HEK293 (cell line): ENCODE data around the gene SMARCA2.

Experiments
- CTCF ChIA-PET: fragments of 350-600 bp; formaldehyde crosslinking; extraction: SDS; loops from one replicate; lab custom pipeline; 2021; ENCODE audit warnings: antibody characterized with exemption; lab: Yijun Ruan, JAX
- POLR2A ChIA-PET: fragments of 300-600 bp; formaldehyde crosslinking; extraction: SDS; loops from one replicate; lab custom pipeline; 2020; ENCODE audit warnings: antibody characterized with exemption, inconsistent platforms; lab: Yijun Ruan, JAX
- H3K27ac ChIP-seq: fragments of 200-500 bp; sonication (Bioruptor generic); 2 replicates; pipeline ENCODE4 v1.5.1; 2014; ENCODE audit warnings: low read depth, low read length, control low read depth, inconsistent platforms; ENCODE audit errors: extremely low read depth
- H3K36me3 ChIP-seq, 2 experiments: fragments of 200-500 bp in 1 of 2; sonication (Bioruptor generic) in 1 of 2; 1 replicate in 1 of 2; 2 replicates in 1 of 2; pipeline ENCODE4 v1.5.1; 2014 to 2017; ENCODE audit warnings: inconsistent platforms in 2 of 2, low read length in 2 of 2; ENCODE audit not compliant: control insufficient read depth in 2 of 2, insufficient read depth in 1 of 2
- H3K4me1 ChIP-seq: fragments of 200-500 bp; sonication (Bioruptor generic); 2 replicates; pipeline ENCODE4 v1.5.1; 2014; ENCODE audit warnings: mild to moderate bottlenecking, low read length, inconsistent platforms; ENCODE audit not compliant: control insufficient read depth, insufficient read depth
- H3K4me3 ChIP-seq: 2 replicates; pipeline ENCODE4 v1.5.1; 2011; ENCODE audit warnings: low read depth, mild to moderate bottlenecking, control low read depth, low read length, moderate library complexity
- H3K9me3 ChIP-seq: fragments of 200-500 bp; sonication (Bioruptor generic); 2 replicates; pipeline ENCODE4 v1.5.1; 2014; ENCODE audit warnings: low read depth, low read length, inconsistent platforms; ENCODE audit not compliant: control insufficient read depth, insufficient read depth
- SCRT2 ChIP-seq: fragments of 450-650 bp; formaldehyde crosslinking; IDR thresholded peaks from 2 replicates; pipeline ENCODE4 v1.5.1; 2016; ENCODE audit warnings: missing biosample characterization, missing genetic modification characterization
- ZNF16 ChIP-seq: fragments of 450-650 bp; formaldehyde crosslinking; IDR thresholded peaks from 2 replicates; pipeline ENCODE4 v1.5.1; 2016; ENCODE audit warnings: low read depth, missing biosample characterization, missing genetic modification characterization
- ZNF19 ChIP-seq: fragments of 450-650 bp; formaldehyde crosslinking; IDR thresholded peaks from 2 replicates; pipeline ENCODE4; 2016; ENCODE audit warnings: missing biosample characterization, missing genetic modification characterization, low read depth
- ZNF324 ChIP-seq: fragments of 450-650 bp; formaldehyde crosslinking; IDR thresholded peaks from 2 replicates; pipeline ENCODE4 v1.5.1; 2016; ENCODE audit warnings: missing biosample characterization, missing genetic modification characterization
- ZNF341 ChIP-seq: fragments of 450-650 bp; formaldehyde crosslinking; IDR thresholded peaks from 2 replicates; pipeline ENCODE4; 2016; ENCODE audit warnings: low read depth, missing biosample characterization, missing genetic modification characterization
- ZNF350 ChIP-seq: fragments of 450-650 bp; formaldehyde crosslinking; IDR thresholded peaks from 2 replicates; pipeline ENCODE4 v1.5.0; 2017; ENCODE audit warnings: missing biosample characterization, mild to moderate bottlenecking, missing genetic modification characterization
- ZNF514 ChIP-seq: fragments of 450-650 bp; formaldehyde crosslinking; IDR thresholded peaks from 2 replicates; pipeline ENCODE4 v1.5.1; 2016; ENCODE audit warnings: missing biosample characterization, missing genetic modification characterization
- ZNF571 ChIP-seq: fragments of 450-650 bp; formaldehyde crosslinking; IDR thresholded peaks from 2 replicates; pipeline ENCODE4 v1.5.0; 2017; ENCODE audit warnings: missing biosample characterization, missing genetic modification characterization
- ZNF692 ChIP-seq: fragments of 450-650 bp; formaldehyde crosslinking; IDR thresholded peaks from 2 replicates; pipeline ENCODE4 v1.5.1; 2016; ENCODE audit warnings: missing biosample characterization, missing genetic modification characterization
- ZNF777 ChIP-seq: fragments of 450-650 bp; formaldehyde crosslinking; IDR thresholded peaks from 2 replicates; pipeline ENCODE4 v1.5.1; 2017; ENCODE audit warnings: missing biosample characterization, missing genetic modification characterization, borderline replicate concordance
- ZSCAN18 ChIP-seq: fragments of 450-650 bp; formaldehyde crosslinking; IDR thresholded peaks from 2 replicates; pipeline ENCODE4 v1.5.1; 2016; ENCODE audit warnings: missing biosample characterization, missing genetic modification characterization
- TF ChIP-seq, protein P1 (sequence below): fragments of 450-650 bp; formaldehyde crosslinking; IDR thresholded peaks from 2 replicates; pipeline ENCODE4 v1.5.1; 2016; ENCODE audit warnings: missing biosample characterization, missing genetic modification characterization
- TF ChIP-seq, protein P2 (sequence below): fragments of 450-650 bp; formaldehyde crosslinking; IDR thresholded peaks from 2 replicates; pipeline ENCODE4 v1.5.1; 2017; ENCODE audit warnings: missing biosample characterization, missing genetic modification characterization
- TF ChIP-seq, protein P3 (sequence below): fragments of 450-650 bp; formaldehyde crosslinking; IDR thresholded peaks from 2 replicates; pipeline ENCODE4 v1.5.1; 2016; ENCODE audit warnings: missing biosample characterization, missing genetic modification characterization

The SMARCA2 gene

GRCh38 chr9:2050236-2050635, 35.1 kb downstream of the SMARCA2 start:
- H3K4me1 ChIP-seq, result no peaks in the 10 kb centered on the region
- H3K9me3 ChIP-seq, result no peaks in the 10 kb centered on the region
- no peak overlapping the region for H3K27ac ChIP-seq
- POLR2A ChIA-PET, result no interaction called here
- H3K36me3 ChIP-seq, result peaks cover 0 to 9% of the 10 kb centered on the region in 2 experiments; a peak in 1 of 3 replicates
- TF ChIP-seq, protein P1, sequence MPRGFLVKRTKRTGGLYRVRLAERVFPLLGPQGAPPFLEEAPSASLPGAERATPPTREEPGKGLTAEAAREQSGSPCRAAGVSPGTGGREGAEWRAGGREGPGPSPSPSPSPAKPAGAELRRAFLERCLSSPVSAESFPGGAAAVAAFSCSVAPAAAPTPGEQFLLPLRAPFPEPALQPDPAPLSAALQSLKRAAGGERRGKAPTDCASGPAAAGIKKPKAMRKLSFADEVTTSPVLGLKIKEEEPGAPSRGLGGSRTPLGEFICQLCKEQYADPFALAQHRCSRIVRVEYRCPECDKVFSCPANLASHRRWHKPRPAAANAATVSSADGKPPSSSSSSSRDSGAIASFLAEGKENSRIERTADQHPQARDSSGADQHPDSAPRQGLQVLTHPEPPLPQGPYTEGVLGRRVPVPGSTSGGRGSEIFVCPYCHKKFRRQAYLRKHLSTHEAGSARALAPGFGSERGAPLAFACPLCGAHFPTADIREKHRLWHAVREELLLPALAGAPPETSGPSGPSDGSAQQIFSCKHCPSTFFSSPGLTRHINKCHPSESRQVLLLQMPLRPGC (tag by site-specific recombination), result no peak
- TF ChIP-seq ZNF341 (tag by site-specific recombination) (no peak), ZNF777 (tag by site-specific recombination) (no peak), ZNF19 (tag by site-specific recombination) (no peak), ZNF350 (tag by site-specific recombination) (no peak), SCRT2 (tag by site-specific recombination) (no peak)
- TF ChIP-seq, protein P2, sequence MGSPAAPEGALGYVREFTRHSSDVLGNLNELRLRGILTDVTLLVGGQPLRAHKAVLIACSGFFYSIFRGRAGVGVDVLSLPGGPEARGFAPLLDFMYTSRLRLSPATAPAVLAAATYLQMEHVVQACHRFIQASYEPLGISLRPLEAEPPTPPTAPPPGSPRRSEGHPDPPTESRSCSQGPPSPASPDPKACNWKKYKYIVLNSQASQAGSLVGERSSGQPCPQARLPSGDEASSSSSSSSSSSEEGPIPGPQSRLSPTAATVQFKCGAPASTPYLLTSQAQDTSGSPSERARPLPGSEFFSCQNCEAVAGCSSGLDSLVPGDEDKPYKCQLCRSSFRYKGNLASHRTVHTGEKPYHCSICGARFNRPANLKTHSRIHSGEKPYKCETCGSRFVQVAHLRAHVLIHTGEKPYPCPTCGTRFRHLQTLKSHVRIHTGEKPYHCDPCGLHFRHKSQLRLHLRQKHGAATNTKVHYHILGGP (tag by site-specific recombination), result no peak
- no peak overlapping the region for H3K4me3 ChIP-seq
- CTCF ChIA-PET, result no interaction called here

DNA sequence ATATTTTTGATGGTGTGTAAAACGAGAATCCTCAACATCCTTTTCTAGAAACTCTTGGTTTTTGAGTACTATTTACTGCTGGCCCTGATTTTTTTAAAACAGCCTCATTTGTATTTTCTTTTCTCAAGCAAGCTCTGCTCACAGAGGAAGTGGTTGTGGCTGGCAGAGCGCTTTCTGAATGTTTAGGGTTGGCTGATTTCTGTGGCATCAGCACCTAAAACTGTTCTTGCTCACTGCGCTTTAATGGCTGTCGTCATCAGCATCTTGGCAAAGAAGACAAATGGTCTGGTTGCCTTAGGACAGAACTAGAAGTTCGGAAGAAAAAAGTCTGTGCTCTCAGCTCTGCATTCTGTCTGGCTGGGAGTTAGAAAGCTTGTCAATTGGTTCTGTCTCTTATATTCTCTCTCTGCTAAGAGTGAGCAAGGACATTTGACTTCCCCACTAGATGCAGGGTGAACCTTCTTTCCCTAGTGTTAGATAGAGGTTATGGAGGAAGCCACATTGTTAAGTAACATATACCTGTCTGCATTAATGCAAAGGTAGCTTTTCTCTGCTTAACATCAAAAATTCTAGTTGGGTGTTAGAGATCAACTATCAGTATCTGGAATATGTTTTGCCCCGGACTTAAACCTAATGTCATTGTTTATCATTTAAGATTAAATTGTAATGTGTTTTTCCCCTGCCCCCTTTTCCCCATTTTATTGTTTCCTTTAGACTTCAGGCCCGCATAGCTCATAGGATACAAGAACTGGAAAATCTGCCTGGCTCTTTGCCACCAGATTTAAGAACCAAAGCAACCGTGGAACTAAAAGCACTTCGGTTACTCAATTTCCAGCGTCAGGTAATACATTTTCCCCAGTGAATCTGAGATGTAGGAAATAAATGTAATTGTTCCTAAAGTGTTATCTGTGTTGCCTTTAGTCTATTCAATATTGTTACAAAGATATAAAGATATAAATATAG, 39.0 kb downstream of the SMARCA2 start:
- Histone ChIP-seq H3K4me1 (no peaks in the 10 kb centered on the region), H3K4me3 (no peak overlapping the region), H3K9me3 (no peaks in the 10 kb centered on the region), H3K27ac (no peak overlapping the region)
- TF ChIP-seq, protein P3, sequence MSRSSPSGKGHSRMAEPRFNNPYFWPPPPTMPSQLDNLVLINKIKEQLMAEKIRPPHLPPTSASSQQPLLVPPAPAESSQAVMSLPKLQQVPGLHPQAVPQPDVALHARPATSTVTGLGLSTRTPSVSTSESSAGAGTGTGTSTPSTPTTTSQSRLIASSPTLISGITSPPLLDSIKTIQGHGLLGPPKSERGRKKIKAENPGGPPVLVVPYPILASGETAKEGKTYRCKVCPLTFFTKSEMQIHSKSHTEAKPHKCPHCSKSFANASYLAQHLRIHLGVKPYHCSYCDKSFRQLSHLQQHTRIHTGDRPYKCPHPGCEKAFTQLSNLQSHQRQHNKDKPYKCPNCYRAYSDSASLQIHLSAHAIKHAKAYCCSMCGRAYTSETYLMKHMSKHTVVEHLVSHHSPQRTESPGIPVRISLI, result no peak
- TF ChIP-seq ZNF692 (tag by site-specific recombination) (no peak), ZNF514 (tag by site-specific recombination) (no peak), ZNF571 (no peak), ZNF324 (tag by site-specific recombination) (no peak), ZNF16 (no peak), ZSCAN18 (tag by site-specific recombination) (no peak)
- TF ChIP-seq, protein P1 (tag by site-specific recombination), result no peak
- TF ChIP-seq, all 188 proteins: peak for 0
- CTCF ChIA-PET, result interaction anchor here (1.1 to 1.4 kb wide), 2 partner anchors 23 to 33 kb away, joined by 3 to 4 read pairs; no protein-coding TSS in a partner anchor
- POLR2A ChIA-PET, result interaction anchor here (0.6 kb wide), 1 partner anchor 11 kb away, joined by 4 read pairs; no protein-coding TSS in a partner anchor
- peaks cover 0 to 14% of the 10 kb centered on the region in 2 experiments; a peak in 1 of 3 replicates for H3K36me3 ChIP-seq
